Urinary bladder (tissue), 4 donors: Measurements from ENCODE around the gene ABCF2. TPM values are rescaled to one million over a fixed set of nuclear protein-coding genes. Genes with fewer than 3 reads are reported as not detected.

Experiments used
- DNase-seq: peaks from one replicate; pipeline ENCODE4 v3.0.0-alpha.2; 2015; ENCODE audit errors: extremely low spot score
- H3K27ac ChIP-seq: one replicate; pipeline ENCODE4 v1.5.1; 2013; ENCODE audit warnings: low read depth, mild to moderate bottlenecking, moderate library complexity
- H3K36me3 ChIP-seq: one replicate; pipeline ENCODE4 v1.6.1; 2013; ENCODE audit warnings: mild to moderate bottlenecking, moderate library complexity; ENCODE audit not compliant: insufficient read depth
- H3K4me1 ChIP-seq: one replicate; pipeline ENCODE4 v1.6.1; 2013; ENCODE audit warnings: mild to moderate bottlenecking, moderate library complexity; ENCODE audit not compliant: insufficient read depth
- H3K4me3 ChIP-seq: one replicate; pipeline ENCODE4 v1.5.1; 2013; ENCODE audit warnings: low read depth, low read length
- WGBS: extraction: QIAGEN DNeasy Blood & Tissue Kit; methylation state at CpG from one replicate; pipeline ENCODE4 v1.1.7; 2013; 5-methylcytosine and 5-hydroxymethylcytosine counted together
- polyA plus RNA-seq: library from polyadenylated mRNA; stranded (reverse); fragments of 200-250 nt; gene quantifications from one replicate; pipeline ENCODE4 v1.2.3, GENCODE V29; 2013
- total RNA-seq: library from RNA; depleted of rRNA; stranded (reverse); fragments of >200 nt; gene quantifications from one replicate; pipeline ENCODE4 v1.2.3, GENCODE V29; 2014
- donor health status: healthy with polysubstance abuse.
- donor health status: healthy.

ABCF2 gene
- total and polyA plus RNA-seq, 2 donors: 14.1 to 29.6 TPM

DNA sequence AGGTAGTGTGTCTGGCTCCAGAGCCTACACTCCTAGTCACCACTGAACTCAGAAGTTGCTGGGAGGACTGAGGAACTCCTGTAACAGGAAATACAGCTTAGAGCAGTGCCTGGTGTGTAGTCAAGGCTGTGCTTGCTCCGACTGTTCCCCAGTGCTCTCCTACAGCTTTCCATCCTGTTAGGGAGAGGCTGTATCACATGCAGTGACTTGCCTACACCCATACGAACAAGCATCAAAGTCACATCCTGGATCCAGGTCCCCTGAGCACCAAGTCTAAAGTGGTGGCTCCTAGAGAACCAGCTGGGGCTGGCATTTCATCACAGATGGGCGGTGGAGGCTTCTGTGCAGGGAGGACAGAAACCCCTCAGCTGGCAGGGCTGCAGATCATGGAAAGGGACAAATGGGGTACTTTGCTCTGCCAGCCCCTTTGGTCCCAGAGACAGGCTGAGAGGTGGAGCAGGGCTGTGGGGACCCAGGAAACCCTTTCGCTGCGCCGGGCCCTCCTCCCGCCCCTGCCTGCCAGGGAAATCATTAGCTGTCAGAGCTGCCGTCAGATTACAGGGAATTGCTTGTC, 47.6 kb downstream of the ABCF2 start:
- Histone ChIP-seq H3K4me3 (no peak overlapping the region), H3K36me3 (no peaks in the 10 kb centered on the region), H3K4me1 (no peaks in the 10 kb centered on the region), H3K27ac (no peak overlapping the region)
- no peak for DNase-seq
- WGBS: 75% methylated on average over 8 of the region's 8 CpGs

DNA sequence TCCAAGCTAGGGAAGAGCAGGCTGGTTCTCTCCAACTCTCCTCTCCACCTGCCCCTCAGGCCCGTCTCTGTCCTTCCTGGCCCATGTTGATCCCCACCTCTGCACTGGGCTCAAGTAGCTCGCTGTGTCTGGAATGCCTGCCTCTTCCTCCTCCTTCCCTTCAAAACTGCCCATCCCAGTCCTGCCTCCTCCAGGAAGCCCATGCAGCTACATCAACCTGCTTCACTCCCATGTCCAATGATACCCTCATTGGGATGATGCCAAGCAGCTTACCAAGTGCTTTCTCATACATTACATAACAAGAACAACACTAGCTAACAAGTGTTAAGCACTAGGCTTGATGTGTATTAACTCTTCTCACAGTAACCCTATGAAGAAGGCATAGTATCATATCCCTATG, 48.2 kb downstream of the ABCF2 start:
- Histone ChIP-seq H3K4me1 (no peaks in the 10 kb centered on the region), H3K4me3 (no peak overlapping the region), H3K36me3 (no peaks in the 10 kb centered on the region), H3K27ac (no peak overlapping the region)
- DNase-seq: no peak
- 58% methylated on average over 2 of the region's 2 CpGs for WGBS

- no peaks in the 10 kb centered on the region for H3K4me1 ChIP-seq
- no peak for DNase-seq
- WGBS: 92% methylated on average over 9 of the region's 9 CpGs
Measured at GRCh38 chr7:151178236-151178635, 48.8 kb downstream of the ABCF2 start.

GRCh38 chr7:151177310-151177709, 49.7 kb downstream of the ABCF2 start:
- Histone ChIP-seq H3K4me3 (no peak overlapping the region), H3K27ac (no peak overlapping the region), H3K36me3 (no peaks in the 10 kb centered on the region), H3K4me1 (no peaks in the 10 kb centered on the region)
- no peak for DNase-seq
- 92% methylated on average over 1 of the region's 1 CpG for WGBS

More at GRCh38 chr7:151178236-151178635, 48.8 kb downstream of the ABCF2 start:
- no peak overlapping the region for H3K27ac ChIP-seq
- no peak overlapping the region for H3K4me3 ChIP-seq
- H3K36me3 ChIP-seq: no peaks in the 10 kb centered on the region

DNA sequence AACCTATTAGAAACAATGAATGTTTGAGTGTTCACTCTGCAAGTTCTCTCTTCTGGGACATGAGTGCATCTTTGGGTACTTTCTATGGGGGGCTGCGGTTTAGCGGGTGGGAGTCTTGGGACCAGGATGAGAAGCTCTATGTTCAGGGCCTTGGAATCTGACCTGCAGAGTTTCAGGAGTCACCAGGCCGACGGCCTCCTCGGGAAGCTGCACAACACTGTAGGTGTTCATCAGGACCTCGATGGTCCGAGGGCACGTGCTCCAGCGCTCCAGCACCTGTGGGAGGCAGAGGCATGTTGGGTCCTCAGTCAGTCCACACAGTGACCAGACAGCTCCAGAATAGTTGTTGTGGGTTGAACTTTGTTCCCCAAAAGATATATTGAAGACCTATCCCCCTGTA, 50.6 kb downstream of the ABCF2 start:
- whole genome bisulfite sequencing: 92% methylated on average over 9 of the region's 9 CpGs
- no peak for DNase-seq
- Histone ChIP-seq H3K4me1 (no peaks in the 10 kb centered on the region), H3K36me3 (no peaks in the 10 kb centered on the region), H3K4me3 (no peak overlapping the region), H3K27ac (no peak overlapping the region)

- no peak for DNase-seq
- Histone ChIP-seq H3K36me3 (no peaks in the 10 kb centered on the region), H3K4me3 (no peak overlapping the region), H3K4me1 (no peaks in the 10 kb centered on the region), H3K27ac (no peak overlapping the region)
- WGBS: 76% methylated on average over 23 of the region's 23 CpGs
Measured at GRCh38 chr7:151175793-151176311, 51.2 kb downstream of the ABCF2 start.

- Histone ChIP-seq H3K27ac (no peak overlapping the region), H3K36me3 (no peaks in the 10 kb centered on the region), H3K4me1 (no peaks in the 10 kb centered on the region), H3K4me3 (no peak overlapping the region)
- no peak for DNase-seq
- WGBS: 80% methylated on average over 16 of the region's 16 CpGs
Measured at GRCh38 chr7:151175047-151175792, 51.8 kb downstream of the ABCF2 start.

DNA sequence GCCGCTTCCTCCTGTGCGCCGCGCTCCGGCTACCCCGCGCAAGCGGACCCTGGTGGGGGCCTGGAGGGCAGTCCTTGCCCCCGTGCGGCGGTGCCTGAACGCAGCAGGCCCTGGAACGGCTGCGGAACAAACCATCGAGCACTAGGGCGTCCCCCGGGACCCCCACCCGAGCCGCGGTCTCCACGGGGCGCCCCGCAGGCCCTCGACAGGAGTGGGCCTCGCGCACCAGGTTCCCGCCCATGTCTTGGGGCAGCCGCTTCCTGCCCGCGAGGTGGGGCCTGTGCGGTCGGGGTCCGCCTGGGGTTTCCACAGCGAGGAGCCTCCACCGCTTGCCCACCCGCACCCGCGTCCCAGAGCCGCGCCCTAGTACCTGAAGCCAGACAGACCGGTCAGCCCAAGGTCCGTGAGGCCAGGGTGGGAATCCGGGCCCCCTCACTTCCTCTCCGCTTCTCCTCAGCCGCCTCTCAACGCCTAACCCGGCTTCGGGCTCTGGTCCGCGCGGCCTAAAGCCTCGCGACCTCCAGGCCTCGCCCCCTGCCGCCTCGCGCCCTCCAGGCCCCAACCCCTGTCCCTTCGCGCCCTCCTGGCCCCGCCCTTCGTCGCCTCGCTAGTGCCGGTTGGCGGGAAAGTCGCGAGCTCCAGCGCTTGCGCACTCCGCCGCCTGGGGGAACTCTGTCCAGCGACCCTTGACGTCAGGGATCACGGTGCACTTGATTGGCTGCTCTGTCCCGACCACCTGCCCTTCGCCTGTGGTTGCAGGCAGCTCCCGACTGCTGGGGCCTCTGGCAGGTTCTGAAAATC, 52.6 kb downstream of the ABCF2 start:
- DNase-seq: no peak
- 59% methylated on average over 77 of the region's 77 CpGs for WGBS
- Histone ChIP-seq H3K36me3 (no peaks in the 10 kb centered on the region), H3K27ac (no peak overlapping the region), H3K4me1 (no peaks in the 10 kb centered on the region), H3K4me3 (no peak overlapping the region)

DNA sequence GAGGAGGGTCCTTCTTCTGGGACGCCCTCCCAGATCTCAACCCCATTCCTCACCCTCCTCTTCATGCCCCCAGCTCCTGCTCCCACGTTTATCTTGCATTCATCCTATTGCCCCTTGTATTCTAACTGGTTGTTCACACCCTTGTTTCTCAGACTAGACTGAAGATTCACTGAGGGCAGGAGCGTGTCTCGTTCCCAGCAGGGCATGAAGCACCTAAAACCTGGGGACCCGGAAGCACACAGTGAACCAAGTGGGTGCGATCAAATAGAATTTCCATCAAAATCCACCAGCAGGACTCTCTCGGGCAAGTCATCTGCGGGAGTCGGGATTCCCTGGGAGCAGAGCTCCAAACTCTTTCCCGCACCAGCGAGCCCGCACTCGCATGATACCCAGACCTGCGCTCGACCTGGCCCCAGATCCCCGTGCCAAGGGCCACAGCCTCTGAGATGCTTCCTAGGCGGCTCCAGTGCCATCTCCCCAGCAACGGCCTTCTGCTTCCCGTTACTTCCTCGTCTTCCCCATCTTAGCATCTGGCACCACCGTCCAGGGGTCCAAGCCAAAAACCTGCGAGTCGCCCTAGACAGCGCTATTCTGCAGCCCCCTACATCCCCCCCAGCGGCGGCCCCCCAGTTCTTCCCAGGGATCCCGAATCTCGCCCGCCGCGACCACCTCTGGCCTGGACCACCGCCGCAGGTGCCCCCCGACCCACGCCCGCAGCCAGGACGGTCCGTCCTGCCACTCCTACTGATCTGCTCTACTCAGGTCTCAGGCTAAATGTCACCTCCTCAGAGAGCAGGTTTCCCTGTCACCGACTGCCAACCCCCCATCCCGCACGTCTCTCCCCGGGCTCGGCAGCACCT, 53.4 kb downstream of the ABCF2 start:
- no peaks in the 10 kb centered on the region for H3K36me3 ChIP-seq
- no peaks in the 10 kb centered on the region for H3K4me1 ChIP-seq
- H3K4me3 ChIP-seq: no peak overlapping the region
- WGBS: 88% methylated on average over 43 of the region's 43 CpGs
- no peak overlapping the region for H3K27ac ChIP-seq
- DNase-seq: no peak

DNA sequence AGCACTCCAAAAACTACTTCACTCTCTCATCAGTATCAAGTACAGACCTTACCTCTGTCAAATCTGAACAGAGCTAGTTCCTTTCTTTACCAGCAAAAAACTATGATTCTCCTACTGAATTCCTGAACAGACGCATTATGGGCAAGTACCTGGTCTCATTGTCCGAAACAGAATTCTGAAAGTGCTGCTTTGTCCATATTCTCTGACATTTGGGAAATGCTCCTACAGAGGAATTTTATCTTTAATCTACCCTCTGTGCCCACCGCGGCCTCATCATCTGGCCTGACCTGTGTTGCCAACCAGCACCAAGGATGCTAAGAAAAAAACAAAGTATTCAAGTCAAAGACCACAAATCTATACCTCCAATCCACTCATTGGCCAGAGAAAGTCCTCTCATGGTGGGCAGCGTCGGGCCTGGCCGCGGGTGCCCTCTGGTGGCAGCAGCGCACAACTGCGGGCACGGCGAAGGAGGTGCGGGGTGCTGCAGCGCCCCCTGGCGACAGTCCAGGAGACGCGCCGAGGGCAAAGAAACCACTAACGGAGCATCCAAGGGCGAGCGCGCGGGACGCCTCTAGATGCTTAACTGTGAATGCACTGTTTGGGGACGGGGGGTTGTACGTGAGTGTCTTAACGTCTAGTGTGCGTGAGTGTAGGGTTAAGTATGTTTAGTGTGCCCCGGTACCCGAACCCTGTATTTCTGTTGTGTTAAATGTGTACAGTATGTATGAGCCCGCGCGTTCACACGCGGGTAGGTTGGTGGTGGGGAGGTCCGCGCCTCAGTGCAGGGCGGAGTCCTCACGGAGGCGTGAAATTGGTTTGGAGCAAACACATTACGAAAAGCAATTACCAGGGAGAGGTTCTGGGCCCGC, 54.5 kb downstream of the ABCF2 start:
- Histone ChIP-seq H3K4me1 (no peaks in the 10 kb centered on the region), H3K36me3 (no peaks in the 10 kb centered on the region), H3K4me3 (no peak overlapping the region), H3K27ac (no peak overlapping the region)
- no peak for DNase-seq
- WGBS: 22% methylated on average over 42 of the region's 42 CpGs

- DNase-seq: no peak
- Histone ChIP-seq H3K4me3 (no peak overlapping the region), H3K36me3 (no peaks in the 10 kb centered on the region), H3K4me1 (no peaks in the 10 kb centered on the region), H3K27ac (no peak overlapping the region)
- 27% methylated on average over 10 of the region's 10 CpGs for WGBS
Measured at GRCh38 chr7:151168787-151169162, 58.2 kb downstream of the ABCF2 start.

GRCh38 chr7:151168003-151168786, 58.8 kb downstream of the ABCF2 start:
- H3K36me3 ChIP-seq: no peaks in the 10 kb centered on the region
- H3K4me3 ChIP-seq: peak overlapping the region; percentile 53
- H3K4me1 ChIP-seq: no peaks in the 10 kb centered on the region
- 3% methylated on average over 52 of the region's 52 CpGs for WGBS
- H3K27ac ChIP-seq: no peak overlapping the region
- DNase-seq: no peak
